ENCODE measurements around the gene PLG.

DNA sequence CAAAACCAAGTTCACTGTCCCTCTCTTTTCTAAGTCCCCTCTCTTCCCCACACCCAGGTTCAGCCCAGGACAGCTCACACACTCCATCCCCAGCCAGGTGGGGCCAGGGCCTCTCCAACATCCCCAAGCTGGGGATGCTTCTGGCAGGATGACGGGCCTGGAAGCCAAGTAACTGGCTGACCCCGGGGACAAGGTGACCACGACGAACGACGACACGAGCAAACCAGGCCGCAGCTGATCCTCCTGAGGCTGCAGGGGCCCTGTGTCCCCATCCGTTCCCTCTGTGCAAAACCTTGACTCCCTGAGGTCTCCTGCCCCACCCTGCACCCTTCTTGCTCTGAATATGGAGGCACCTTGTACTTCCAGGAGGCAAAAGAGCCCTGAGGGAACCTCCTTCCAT is 11.6 kb upstream of the PLG start:
- TF ChIP-seq, protein P1, sequence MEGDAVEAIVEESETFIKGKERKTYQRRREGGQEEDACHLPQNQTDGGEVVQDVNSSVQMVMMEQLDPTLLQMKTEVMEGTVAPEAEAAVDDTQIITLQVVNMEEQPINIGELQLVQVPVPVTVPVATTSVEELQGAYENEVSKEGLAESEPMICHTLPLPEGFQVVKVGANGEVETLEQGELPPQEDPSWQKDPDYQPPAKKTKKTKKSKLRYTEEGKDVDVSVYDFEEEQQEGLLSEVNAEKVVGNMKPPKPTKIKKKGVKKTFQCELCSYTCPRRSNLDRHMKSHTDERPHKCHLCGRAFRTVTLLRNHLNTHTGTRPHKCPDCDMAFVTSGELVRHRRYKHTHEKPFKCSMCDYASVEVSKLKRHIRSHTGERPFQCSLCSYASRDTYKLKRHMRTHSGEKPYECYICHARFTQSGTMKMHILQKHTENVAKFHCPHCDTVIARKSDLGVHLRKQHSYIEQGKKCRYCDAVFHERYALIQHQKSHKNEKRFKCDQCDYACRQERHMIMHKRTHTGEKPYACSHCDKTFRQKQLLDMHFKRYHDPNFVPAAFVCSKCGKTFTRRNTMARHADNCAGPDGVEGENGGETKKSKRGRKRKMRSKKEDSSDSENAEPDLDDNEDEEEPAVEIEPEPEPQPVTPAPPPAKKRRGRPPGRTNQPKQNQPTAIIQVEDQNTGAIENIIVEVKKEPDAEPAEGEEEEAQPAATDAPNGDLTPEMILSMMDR (IDR thresholded peaks at IDR 0.05) = no peak
- TF ChIP-seq POLR2A (IDR thresholded peaks at IDR 0.05) = no peak
